ENCODE measurements around the gene AUH. TPM values are rescaled to one million over a fixed set of nuclear protein-coding genes. Genes with fewer than 3 reads are reported as not detected.

The AUH gene
- total and polyA plus RNA-seq, 12 donors, result 16.3 to 56.3 (median 44.2) TPM

GRCh38 chr9:91298311-91298710 lies 63.4 kb downstream of the AUH start:
- peak in 1 of 8 donors; percentile 60 for ATAC-seq
- Histone ChIP-seq H3K4me1 (peaks cover 0 to 53% (median 18%) of the 10 kb centered on the region in 9 donors), H3K27ac (peak overlapping the region in 1 of 10 donors; percentile 59), H3K9me3 (no peaks in the 10 kb centered on the region), H3K27me3 (no peaks in the 10 kb centered on the region), H3K4me3 (no peak overlapping the region), H3K36me3 (peaks cover 0 to 47% (median 31%) of the 10 kb centered on the region in 9 donors)
- DNase-seq, result no peak
- intact Hi-C loops (cut with DNase I), result no loop called here
- 72 to 77% methylated on average over 2 of the region's 2 CpGs for WGBS, 2 donors
- TF ChIP-seq CTCF (IDR thresholded peaks at IDR 0.05), result no peak

- no peak overlapping the region for H3K4me3 ChIP-seq
- ATAC-seq, result no peak
- H3K9me3 ChIP-seq, result no peaks in the 10 kb centered on the region
- H3K27me3 ChIP-seq, result no peaks in the 10 kb centered on the region
- 83 to 93% methylated on average over 1 of the region's 1 CpG for WGBS, 2 donors
- peaks cover 0 to 57% (median 38%) of the 10 kb centered on the region in 9 donors for H3K36me3 ChIP-seq
- intact Hi-C loops (cut with DNase I), result no loop called here
- TF ChIP-seq CTCF (IDR thresholded peaks at IDR 0.05), result no peak
- H3K4me1 ChIP-seq, result peaks cover 0 to 43% (median 10%) of the 10 kb centered on the region in 9 donors
- peak overlapping the region in 1 of 10 donors; percentile 59 for H3K27ac ChIP-seq
- no peak for DNase-seq
Observed at GRCh38 chr9:91297306-91297705, 64.4 kb downstream of the AUH start.

GRCh38 chr9:91296354-91296753 lies 65.4 kb downstream of the AUH start:
- H3K36me3 ChIP-seq, result peaks cover 0 to 67% (median 38%) of the 10 kb centered on the region in 9 donors

GRCh38 chr9:91295357-91295756 lies 66.4 kb downstream of the AUH start:
- no peak for TF ChIP-seq CTCF (IDR thresholded peaks at IDR 0.05)
- 65 to 67% methylated on average over 2 of the region's 2 CpGs for WGBS, 2 donors
- Histone ChIP-seq H3K27me3 (no peaks in the 10 kb centered on the region), H3K4me3 (no peak overlapping the region), H3K27ac (no peak overlapping the region), H3K4me1 (peaks cover 0 to 27% (median 0%) of the 10 kb centered on the region in 9 donors), H3K9me3 (no peaks in the 10 kb centered on the region), H3K36me3 (peaks cover 0 to 77% (median 41%) of the 10 kb centered on the region in 9 donors)
- intact Hi-C loops (cut with DNase I), result no loop called here
- ATAC-seq (no peak), DNase-seq (no peak)

More at GRCh38 chr9:91296354-91296753, 65.4 kb downstream of the AUH start:
- TF ChIP-seq CTCF (IDR thresholded peaks at IDR 0.05), result no peak
- DNase-seq (no peak), ATAC-seq (no peak)
- no peaks in the 10 kb centered on the region for H3K9me3 ChIP-seq
- H3K27me3 ChIP-seq, result no peaks in the 10 kb centered on the region
- intact Hi-C loops (cut with DNase I), result no loop called here
- no peak overlapping the region for H3K4me3 ChIP-seq
- peaks cover 0 to 36% (median 3%) of the 10 kb centered on the region in 9 donors for H3K4me1 ChIP-seq
- H3K27ac ChIP-seq, result no peak overlapping the region

Measured in heart right ventricle (tissue), 16 donors.